HG03025 (cell line): ENCODE results near the gene TEAD1.

Experiments used
- ATAC-seq: cut with Tn5 transposase; IDR thresholded peaks from one replicate; pipeline ENCODE4 v1.9.1; 2021; ENCODE audit warnings: mild to moderate bottlenecking, moderate library complexity; ENCODE audit not compliant: unreplicated experiment, low FRiP score

Gene TEAD1

DNA sequence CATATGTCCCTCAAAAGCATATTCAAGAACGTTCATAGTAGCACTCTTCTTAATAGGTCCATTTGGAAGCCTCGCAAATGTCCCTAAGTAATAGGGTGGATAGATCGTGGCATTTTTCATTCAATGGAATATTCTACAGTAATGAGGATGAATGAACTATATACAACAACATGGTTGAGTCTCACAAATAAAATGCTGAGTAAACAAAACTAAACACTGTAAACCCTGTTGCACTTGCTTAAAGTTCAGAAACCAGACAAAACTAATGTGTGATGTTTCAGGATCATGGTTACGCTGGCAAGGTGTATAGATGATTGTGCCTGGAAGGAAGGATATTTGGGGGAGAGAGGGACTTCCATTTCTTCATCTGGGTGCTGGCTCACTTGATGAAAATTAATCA is 244.4 kb downstream of the TEAD1 start:
- ATAC-seq = no peak

DNA sequence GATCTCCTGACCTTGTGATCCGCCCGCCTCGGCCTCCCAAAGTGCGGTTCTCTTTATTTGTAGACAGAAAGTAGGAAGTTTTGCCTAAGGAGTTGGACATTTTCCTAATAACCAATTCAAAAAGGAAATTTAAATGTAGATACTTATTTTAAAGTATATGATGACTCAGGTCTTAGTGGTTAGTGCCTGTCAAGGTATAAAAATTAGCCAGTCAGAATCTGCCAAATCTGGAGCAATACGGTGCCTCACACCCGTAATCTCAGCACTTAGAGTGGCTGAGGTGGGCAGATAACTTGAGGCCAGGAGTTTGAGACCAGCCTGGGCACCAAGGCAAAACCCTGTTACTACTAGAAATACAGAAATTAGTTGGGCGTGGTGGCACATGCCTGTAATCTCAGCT is 248.2 kb downstream of the TEAD1 start:
- no peak for ATAC-seq

DNA sequence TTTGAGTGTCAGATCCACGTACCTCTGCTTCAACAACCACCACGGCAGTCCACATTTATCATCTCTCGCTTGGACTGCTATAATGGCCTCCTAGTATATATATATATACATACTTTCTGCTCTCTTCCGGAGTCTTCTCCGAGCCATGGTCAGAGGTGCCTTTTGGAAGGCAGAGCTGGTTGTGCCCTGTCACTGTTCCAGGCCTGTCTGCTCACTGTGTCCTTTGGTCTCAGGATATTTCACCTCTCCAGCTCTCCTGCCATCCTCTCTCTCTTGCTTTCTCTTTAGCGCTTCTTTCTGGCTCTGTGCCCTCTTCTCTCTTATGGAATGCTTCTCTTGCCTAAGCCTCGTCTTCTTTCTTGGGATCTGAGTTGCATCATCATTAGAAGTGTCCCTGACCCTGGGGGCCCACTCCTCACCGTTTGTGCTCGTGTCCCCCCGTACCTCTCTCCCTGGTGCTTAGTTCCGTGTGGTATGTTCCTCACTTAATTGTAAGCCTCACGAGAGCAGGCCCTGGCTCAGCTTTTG is 248.8 kb downstream of the TEAD1 start:
- no peak for ATAC-seq

DNA sequence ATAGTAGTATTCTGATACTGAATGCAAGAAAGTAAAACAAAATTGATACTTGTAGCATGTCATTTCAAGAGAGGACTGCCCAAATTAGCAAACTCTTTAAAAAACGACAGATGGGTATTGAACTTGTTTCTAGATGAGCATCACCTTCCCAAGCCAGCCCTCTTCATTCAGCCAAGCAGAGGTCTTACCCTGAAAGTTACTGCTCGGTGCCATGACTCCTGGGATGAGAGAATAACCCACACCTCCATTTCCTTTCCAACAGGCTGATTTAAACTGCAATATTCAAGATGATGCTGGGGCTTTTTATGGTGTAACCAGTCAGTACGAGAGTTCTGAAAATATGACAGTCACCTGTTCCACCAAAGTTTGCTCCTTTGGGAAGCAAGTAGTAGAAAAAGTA is 250.4 kb downstream of the TEAD1 start:
- no peak for ATAC-seq

DNA sequence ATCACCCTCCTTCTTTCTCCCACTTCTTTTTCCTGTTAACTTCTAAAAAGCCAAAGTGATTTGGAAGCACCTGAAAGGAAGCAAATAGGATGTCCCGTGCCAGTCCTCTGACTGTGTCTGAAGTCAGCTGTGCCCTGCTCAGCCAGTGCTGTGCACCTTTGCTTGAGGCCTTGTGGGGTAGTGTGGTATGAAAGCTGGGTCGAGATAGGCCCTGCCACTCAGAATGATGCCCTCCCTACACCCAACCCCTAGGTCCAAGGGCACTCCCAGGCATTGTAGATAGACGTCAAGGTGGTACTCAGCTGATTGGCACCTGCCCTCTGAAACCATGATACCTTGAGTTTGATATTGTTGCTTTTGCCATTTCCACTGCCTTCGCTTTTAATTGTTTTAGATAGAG is 251.3 kb downstream of the TEAD1 start:
- ATAC-seq = no peak

GRCh38 chr11:12927221-12927620 is 253.0 kb downstream of the TEAD1 start:
- no peak for ATAC-seq

- no peak for ATAC-seq
These were observed 253.7 kb downstream of the TEAD1 start for GRCh38 chr11:12927886-12928285.

DNA sequence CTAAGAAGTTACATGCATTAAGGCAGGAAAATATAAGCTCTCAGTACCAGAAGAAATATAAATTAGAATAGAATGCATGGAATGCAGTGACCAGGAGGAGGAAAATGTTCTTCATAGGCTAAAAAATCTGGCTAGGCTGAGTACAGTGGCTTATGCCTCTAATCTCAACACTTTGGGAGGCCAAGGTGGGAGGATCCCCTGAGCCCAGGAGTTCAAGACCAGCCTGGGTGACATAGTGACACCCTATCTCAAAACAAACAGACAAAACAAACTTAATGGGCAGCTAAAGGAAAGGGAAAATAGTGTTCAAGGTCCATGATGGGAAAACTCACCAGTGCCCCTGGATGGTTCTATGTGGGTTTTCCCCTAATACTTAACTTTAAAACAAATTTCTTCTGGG is 256.6 kb downstream of the TEAD1 start:
- ATAC-seq = no peak

- ATAC-seq = no peak
These were observed 258.3 kb downstream of the TEAD1 start for GRCh38 chr11:12932485-12932884.

GRCh38 chr11:12936200-12936599 is 262.0 kb downstream of the TEAD1 start:
- ATAC-seq = no peak

GRCh38 chr11:12938590-12939247 is 264.5 kb downstream of the TEAD1 start:
- ATAC-seq = no peak

DNA sequence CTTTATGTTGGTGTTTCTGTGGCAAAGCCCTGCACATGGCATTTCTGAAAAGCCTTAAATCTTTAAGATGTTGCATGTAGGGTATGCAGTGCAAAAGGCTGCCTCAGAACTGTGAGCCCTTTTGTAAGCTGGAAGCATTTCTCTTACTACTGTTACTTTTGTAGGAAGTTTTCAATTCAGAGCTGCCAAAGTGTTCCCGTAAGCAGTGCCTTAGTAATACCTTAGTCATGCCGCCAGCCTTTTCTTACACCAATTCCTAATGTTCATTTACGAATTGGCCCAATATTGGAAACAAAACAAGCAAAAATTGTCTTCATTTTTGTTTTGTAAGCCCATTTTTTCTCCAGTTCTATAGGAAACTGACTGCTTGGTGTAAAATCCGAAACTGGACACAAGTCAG is 267.4 kb downstream of the TEAD1 start:
- ATAC-seq = no peak

- no peak for ATAC-seq
These were observed 267.9 kb downstream of the TEAD1 start for GRCh38 chr11:12942157-12942556.

GRCh38 chr11:12943311-12943710 is 269.1 kb downstream of the TEAD1 start:
- ATAC-seq = no peak

DNA sequence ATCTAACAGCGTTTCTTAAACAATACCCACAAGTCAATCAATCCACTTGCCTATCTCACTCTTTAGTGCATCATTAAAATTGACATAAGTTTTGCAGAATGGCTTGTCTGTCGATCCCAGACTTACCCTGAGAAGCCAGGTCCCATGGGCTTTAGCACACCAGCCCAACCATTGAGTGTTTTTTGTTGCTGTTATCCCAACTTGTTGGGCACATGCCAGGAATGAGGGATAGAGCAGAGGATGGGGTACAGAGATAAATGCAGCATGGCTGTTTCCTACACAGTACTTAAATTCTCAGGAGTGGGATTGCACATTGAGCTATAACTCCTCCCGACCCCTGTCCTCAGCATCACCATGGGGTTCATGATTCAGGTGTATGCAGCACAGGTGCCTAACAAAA is 270.7 kb downstream of the TEAD1 start:
- no peak for ATAC-seq

DNA sequence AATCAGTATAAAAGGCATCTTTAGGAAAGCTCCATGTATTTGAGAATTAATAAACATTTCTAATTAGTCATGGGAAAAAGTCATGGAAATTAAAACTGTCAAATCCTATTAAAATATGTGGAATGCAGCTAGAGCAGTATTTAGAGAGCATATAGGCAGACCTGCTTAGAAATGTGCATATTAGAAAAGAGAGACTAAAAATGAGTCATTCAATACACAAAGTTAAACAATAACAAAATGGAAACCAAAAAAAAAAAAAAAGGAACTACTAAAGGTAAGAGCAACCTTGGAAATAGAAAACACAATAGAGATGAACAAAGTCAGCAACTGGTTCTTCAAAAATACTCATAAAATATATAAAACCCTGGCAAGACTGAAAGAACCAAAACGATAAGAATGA is 275.2 kb downstream of the TEAD1 start:
- no peak for ATAC-seq

DNA sequence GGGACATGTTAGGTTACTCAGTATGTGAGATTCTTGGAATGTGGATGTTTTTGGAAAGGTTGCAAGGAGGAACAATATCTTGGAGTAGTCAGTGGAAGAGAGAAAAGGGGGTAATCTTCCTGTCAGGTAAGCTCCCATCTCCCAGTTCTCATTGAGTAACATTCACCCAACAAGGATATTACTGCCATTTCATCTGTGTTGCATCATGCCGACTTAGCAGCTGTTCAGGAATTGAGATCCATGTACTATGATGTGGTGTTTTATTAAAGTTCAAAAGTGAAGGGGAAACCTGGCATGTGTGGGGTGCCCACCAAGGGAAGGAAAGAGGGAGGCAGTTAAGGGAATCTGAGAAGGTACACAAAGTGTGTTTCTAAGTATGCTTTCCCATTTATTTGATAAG is 276.4 kb downstream of the TEAD1 start:
- ATAC-seq = no peak

GRCh38 chr11:12951376-12951775 is 277.2 kb downstream of the TEAD1 start:
- ATAC-seq = no peak

DNA sequence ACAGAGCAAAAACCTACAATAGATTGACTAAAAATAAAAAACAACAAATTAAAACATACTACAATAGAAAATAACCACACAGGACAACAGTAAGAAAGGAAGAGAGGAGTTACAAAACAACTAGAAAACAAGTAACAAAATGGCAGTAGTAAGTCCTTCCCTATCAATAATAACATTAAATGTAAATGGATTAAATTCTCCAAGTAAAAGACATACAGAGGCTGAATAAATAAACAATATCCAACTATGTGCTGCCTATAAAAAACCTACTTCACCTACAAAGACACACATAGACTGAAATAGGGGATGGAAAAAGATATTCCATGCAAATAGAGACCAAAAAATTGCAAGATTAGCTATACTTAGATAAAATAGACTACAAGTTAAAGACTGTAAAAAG is 277.9 kb downstream of the TEAD1 start:
- ATAC-seq = no peak

DNA sequence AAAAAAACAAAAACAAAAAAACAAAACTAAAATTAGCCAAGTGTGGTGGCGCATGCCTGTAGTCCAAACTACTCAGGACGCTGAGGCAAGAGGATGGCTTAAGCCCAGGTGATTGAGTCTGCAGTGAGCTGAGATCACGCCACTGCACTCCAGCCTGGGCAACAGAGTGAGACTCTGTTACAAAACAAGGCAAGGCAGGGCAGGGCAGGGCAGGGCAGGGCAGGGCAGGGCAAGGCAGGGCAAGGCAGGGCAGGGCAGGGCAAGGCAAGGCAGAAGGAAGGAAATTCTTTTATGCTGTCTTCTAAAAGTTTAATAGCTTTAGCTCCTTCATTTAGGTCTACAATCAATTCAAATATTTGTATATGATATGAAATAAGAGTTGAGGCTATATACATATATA is 284.8 kb downstream of the TEAD1 start:
- no peak for ATAC-seq

DNA sequence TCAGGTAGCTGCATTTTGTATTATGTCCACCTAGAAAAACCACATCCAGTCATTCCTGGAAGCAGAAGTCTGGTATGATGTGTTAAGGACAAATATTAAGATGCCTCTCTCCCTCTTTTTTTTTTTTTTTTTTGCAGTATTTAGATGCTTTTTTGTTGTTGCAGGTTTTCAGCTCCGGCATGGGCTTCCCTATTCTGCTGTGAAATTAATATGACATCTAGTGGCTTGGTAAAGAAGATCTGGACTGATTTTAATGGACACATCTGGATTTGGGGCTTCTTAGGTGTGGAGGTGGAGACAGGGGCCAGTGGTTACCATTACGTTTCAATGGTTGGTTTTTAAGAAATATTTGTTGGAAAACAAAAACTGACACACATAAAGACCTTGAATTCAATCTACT is 287.4 kb downstream of the TEAD1 start:
- ATAC-seq = no peak

- no peak for ATAC-seq
These were observed 288.1 kb downstream of the TEAD1 start for GRCh38 chr11:12962306-12962705.

DNA sequence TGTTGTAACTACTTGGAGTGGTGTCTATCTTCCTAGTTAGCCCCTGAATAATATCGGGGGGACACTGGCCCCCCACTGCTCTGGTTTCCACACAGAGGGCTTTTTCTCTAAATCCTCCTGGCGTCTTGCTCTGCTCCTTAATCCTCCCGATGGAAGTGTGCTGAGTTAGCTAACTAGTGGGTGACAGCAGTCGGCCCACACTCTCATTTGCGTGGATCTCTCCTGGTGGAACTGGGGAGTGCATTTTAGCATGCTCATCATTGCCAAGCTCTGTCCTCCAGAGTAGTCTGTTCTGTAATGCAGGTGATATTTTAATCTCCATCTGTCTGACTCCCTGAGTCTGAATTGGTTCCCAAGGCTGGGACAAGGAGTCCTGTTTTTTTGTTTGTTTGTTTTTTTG is 288.8 kb downstream of the TEAD1 start:
- no peak for ATAC-seq
